ENCODE data around the gene KCNQ1. TPM values are rescaled to one million over a fixed set of nuclear protein-coding genes. Genes with fewer than 3 reads are reported as not detected.
A peak's percentile ranks its signal among the peaks of the same experiment; 100 is the strongest.

KCNQ1 gene
- total and polyA plus RNA-seq, 7 donors = 0.48 to 3.1 (median 1.1) TPM

DNA sequence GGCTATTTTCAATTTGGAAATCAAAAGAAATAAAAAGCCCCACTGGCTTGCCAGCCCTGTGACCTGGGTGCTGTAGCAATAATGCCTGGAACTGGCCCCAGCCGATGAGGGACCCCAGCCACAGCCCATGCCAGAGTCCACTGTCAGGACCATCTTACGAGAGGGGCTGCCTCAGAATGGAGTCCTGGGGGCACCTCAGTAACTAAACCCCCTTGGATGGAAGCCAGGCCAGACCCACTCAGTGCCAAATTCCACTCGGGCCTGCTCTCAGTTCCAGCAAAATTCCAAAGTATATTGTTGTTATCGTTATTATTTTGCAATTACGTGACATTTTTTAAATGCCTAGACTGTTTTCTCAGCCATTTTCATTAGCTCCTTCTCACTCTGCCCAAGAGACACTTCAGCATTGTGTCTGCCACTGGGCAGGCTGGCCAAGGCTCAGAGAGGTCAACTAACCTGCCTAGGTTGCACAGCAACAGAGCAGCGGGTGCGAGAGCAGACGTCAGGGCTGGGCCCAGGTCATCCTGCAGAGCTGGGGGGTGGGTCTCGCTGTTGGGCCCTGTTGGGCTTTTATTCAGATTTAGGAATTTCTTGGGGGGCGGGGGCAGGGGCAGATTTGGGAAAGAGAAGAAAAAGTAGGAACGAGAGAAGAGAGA lies 421.2 kb downstream of the KCNQ1 start:
- Histone ChIP-seq H3K27ac (no peak overlapping the region), H3K4me3 (no peak overlapping the region), H3K27me3 (ENCODE audit: insufficient read depth in 3 of 3, low read length in 2 of 3) (peaks cover 0 to 51% (median 27%) of the 10 kb centered on the region in 3 donors), H3K9me3 (no peaks in the 10 kb centered on the region), H3K36me3 (ENCODE audit: insufficient read depth in 1 of 2, low read depth in 1 of 2) (no peaks in the 10 kb centered on the region), H3K4me1 (no peaks in the 10 kb centered on the region)
- ATAC-seq (no peak), DNase-seq (no peak)
- intact Hi-C loops (cut with DNase I) = no loop called here
- TF ChIP-seq, protein P1, sequence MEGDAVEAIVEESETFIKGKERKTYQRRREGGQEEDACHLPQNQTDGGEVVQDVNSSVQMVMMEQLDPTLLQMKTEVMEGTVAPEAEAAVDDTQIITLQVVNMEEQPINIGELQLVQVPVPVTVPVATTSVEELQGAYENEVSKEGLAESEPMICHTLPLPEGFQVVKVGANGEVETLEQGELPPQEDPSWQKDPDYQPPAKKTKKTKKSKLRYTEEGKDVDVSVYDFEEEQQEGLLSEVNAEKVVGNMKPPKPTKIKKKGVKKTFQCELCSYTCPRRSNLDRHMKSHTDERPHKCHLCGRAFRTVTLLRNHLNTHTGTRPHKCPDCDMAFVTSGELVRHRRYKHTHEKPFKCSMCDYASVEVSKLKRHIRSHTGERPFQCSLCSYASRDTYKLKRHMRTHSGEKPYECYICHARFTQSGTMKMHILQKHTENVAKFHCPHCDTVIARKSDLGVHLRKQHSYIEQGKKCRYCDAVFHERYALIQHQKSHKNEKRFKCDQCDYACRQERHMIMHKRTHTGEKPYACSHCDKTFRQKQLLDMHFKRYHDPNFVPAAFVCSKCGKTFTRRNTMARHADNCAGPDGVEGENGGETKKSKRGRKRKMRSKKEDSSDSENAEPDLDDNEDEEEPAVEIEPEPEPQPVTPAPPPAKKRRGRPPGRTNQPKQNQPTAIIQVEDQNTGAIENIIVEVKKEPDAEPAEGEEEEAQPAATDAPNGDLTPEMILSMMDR (IDR thresholded peaks at IDR 0.05) = no peak
- WGBS, 3 donors = 85 to 88% (median 88%) methylated on average over 11 of the region's 11 CpGs

DNA sequence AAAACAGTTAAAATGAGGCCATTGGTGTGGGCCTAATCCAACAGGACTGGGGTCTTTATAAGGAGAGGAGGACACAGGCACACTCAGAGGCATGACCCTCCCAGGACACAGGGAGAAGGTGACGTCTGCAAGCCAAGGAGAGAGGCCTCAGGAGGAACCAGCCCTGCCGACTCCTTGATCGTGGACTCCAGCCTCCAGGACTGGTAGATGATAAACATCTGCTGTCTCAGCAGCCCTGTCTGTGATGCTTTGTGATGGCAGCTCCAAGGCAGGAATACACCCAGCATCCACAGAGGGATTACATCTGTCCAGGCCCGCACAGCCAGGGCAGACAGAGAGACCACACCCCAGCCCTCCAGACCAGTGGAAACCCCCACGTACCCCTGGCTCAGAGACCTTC lies 422.3 kb downstream of the KCNQ1 start:
- Histone ChIP-seq H3K4me1 (no peaks in the 10 kb centered on the region), H3K4me3 (no peak overlapping the region), H3K27ac (no peak overlapping the region), H3K9me3 (no peaks in the 10 kb centered on the region), H3K36me3 (ENCODE audit: insufficient read depth in 1 of 2, low read depth in 1 of 2) (no peaks in the 10 kb centered on the region), H3K27me3 (ENCODE audit: insufficient read depth in 3 of 3, low read length in 2 of 3) (peaks cover 0 to 59% (median 25%) of the 10 kb centered on the region in 3 donors)
- WGBS, 3 donors = 94 to 100% (median 98%) methylated on average over 5 of the region's 5 CpGs
- ATAC-seq (no peak), DNase-seq (no peak)
- TF ChIP-seq, protein P1 (IDR thresholded peaks at IDR 0.05) = no peak
- intact Hi-C loops (cut with DNase I) = no loop called here

DNA sequence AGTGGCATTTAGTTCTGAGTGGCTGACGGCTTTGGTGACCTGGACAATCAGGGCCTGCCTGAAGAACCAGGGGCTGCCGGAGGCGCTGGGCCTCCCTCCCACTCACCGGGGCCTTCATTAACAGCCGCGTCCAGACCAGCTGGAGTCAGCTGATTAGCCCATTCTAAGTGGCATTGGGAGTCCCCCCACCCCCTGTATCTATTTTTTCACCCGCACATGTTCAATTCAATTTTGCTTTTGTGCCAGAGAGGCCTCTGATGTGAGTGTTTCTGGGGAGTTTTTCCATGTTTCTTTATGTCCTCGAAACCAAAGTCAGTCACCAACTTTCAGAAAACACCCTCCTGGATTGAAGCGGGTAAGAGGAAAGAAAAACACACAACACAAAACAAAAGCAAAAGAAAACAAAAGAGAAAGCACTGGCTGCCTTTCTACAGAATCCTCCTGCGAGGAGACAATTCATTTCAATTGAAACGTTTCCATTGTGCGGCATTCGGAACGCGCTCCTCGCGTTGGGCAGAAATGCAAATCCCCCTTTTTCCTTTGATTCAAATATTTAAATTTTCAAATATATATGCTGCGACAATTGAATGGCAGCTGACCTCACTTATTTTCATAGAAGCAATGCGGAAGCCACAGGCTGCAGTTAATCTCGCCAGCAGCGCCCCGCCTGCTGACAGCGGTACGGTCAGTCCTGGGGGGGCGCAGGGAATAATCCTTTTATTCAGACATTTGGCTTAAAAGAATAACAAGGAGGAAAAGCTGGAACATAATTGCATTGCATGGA lies 423.1 kb downstream of the KCNQ1 start:
- Histone ChIP-seq H3K4me3 (peak overlapping the region; percentile 36), H3K4me1 (no peaks in the 10 kb centered on the region), H3K27ac (no peak overlapping the region), H3K36me3 (ENCODE audit: insufficient read depth in 1 of 2, low read depth in 1 of 2) (no peaks in the 10 kb centered on the region), H3K9me3 (no peaks in the 10 kb centered on the region), H3K27me3 (ENCODE audit: insufficient read depth in 3 of 3, low read length in 2 of 3) (peaks cover 0 to 54% (median 25%) of the 10 kb centered on the region in 3 donors)
- intact Hi-C loops (cut with DNase I) = no loop called here
- no peak for ATAC-seq
- no peak for DNase-seq
- 57 to 67% (median 64%) methylated on average over 25 of the region's 25 CpGs for WGBS, 3 donors
- TF ChIP-seq, protein P1 (IDR thresholded peaks at IDR 0.05) = no peak

DNA sequence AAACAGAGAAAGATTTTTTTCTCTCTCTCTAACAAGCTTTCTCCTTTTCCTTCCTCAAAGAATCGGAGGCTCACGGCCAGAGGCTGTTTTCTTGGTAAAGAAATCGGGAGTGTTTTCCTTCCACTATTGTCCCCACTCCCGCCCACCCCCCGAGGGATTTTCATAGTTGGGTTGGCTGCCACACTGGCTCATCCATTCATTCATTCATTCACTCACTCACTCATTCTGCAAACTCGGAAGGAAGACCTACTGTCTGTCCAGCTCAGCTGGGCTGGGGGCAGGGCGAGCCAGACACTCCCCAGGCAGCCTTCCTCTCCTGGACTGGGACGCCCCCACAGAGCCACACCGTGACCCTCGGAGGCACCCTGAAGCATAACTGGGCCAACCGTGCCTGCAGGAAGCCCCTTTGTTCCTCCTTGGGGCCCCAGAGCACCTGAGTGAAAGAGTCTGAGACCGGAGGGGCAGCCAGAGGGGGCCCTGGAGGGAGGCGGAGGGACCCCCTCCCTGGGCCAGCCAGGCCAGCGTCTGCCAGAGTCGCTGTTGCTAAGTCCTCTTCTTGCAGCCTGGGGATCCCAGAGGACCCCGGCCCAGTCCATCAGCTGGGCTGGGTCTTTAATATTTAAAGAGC lies 423.8 kb downstream of the KCNQ1 start:
- Histone ChIP-seq H3K4me1 (no peaks in the 10 kb centered on the region), H3K36me3 (ENCODE audit: insufficient read depth in 1 of 2, low read depth in 1 of 2) (no peaks in the 10 kb centered on the region), H3K4me3 (peak overlapping the region; percentile 36), H3K9me3 (no peaks in the 10 kb centered on the region), H3K27ac (no peak overlapping the region), H3K27me3 (ENCODE audit: insufficient read depth in 3 of 3, low read length in 2 of 3) (peaks cover 0 to 50% (median 25%) of the 10 kb centered on the region in 3 donors)
- ATAC-seq (no peak), DNase-seq (no peak)
- intact Hi-C loops (cut with DNase I) = no loop called here
- 34 to 46% (median 38%) methylated on average over 16 of the region's 16 CpGs for WGBS, 3 donors
- TF ChIP-seq, protein P1 (IDR thresholded peaks at IDR 0.05) = no peak

Measured in psoas muscle (tissue), 8 donors.